ENCODE data around the gene RND3.

The RND3 gene

GRCh38 chr2:150491943-150492342, 4.5 kb upstream of the RND3 start:
- DNase-seq: no peak

- DNase-seq: no peak
Measured at GRCh38 chr2:150491430-150491829, 4.0 kb upstream of the RND3 start.

- no peak for DNase-seq
Measured at GRCh38 chr2:150490466-150490865, 3.0 kb upstream of the RND3 start.

GRCh38 chr2:150486539-150487484, 655 bp downstream of the RND3 start:
- DNase-seq: no peak

GRCh38 chr2:150485871-150486538, 1.5 kb downstream of the RND3 start:
- DNase-seq: no peak

GRCh38 chr2:150485114-150485870, 2.2 kb downstream of the RND3 start:
- DNase-seq: peak; percentile 25

GRCh38 chr2:150484461-150485021, 2.9 kb downstream of the RND3 start:
- no peak for DNase-seq

- no peak for DNase-seq
Measured at GRCh38 chr2:150484006-150484405, 3.5 kb downstream of the RND3 start.

- no peak for DNase-seq
Measured at GRCh38 chr2:150483532-150483931, 3.9 kb downstream of the RND3 start.

GRCh38 chr2:150482667-150483400, 4.6 kb downstream of the RND3 start:
- DNase-seq: no peak

GRCh38 chr2:150482111-150482510, 5.4 kb downstream of the RND3 start:
- no peak for DNase-seq

GRCh38 chr2:150480971-150481830, 6.3 kb downstream of the RND3 start:
- no peak for DNase-seq

- DNase-seq: no peak
Measured at GRCh38 chr2:150480241-150480640, 7.2 kb downstream of the RND3 start.

GRCh38 chr2:150479075-150479915, 8.2 kb downstream of the RND3 start:
- no peak for DNase-seq

- DNase-seq: no peak
Measured at GRCh38 chr2:150478200-150478974, 9.1 kb downstream of the RND3 start.

GRCh38 chr2:150477347-150477746, 10.1 kb downstream of the RND3 start:
- no peak for DNase-seq

- DNase-seq: no peak
Measured at GRCh38 chr2:150476809-150477302, 10.6 kb downstream of the RND3 start.

- DNase-seq: no peak
Measured at GRCh38 chr2:150476286-150476685, 11.2 kb downstream of the RND3 start.
